NCI-H69 (cell line): Measurements from ENCODE around the gene TMC1.
"Not testable (repeated sequence)": the region's sequence is repeated elsewhere in the genome, so short reads cannot be mapped to it uniquely, and the experiment has no call there.

Experiments
- DNase-seq: peaks from one replicate; lab custom pipeline; 2025; lab: John Stamatoyannopoulos, UW

Gene TMC1

DNA sequence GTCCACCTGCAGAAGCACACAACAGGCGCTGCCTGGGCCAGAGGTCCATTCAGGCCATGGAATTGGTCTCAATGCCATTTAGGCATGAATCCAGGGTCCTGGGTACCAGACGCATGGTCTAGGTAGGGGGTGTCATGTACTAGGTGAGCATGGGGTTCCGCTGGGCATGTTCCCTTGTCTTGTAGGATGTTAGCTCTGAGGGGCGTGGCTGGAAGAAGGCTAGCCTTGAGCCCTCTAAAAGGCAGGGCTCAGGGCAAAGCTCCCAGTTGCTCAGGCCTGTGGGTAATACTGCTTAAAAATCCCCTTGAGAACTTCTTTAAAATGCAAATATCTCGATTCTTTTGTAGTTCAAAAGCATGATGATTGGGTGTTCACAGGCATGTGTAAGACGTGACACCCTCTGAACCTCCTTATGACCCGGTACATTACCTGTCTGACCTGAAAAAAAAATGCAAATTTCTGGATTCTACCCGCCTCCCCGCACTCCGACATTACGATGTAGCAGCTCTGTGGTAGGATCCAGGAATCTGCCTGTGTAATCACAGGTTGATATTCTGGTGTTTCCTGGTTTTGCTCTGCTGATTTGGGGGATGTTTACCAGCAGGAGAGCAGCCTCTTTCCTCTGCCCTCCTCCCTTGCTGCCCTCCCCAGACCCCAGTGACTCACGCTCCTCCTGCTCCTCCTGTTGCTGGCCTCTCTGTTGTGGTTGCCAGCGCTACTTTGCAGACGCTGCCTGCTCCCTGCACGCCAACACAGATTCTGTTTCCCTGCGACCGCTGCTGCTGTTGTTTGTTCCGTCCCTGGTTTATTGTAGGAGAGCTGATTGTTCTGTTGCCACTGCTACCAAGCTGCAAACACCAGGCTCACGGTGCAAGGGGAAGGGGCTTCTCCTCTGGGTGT is 5.7 kb downstream of the TMC1 start:
- DNase-seq, result peak; percentile 85

DNA sequence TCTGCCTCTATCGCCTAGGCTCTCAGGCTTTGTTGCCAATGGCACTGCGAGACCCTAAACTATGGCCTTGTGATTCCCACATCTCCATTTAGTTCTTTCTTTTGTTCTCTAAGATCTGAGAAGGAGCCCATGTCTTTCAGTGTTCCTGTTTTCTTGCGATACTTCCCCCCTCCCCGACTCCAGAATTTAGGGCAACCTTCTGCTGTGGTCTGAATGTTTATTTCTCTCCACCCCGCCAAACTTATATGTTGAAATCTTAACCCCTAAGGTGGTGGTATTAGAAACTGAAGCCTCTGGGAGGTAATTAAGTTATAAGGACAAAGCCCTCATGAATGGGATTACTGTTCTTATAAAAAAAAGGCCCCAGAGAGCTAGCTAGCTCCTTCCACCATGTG is 6.4 kb downstream of the TMC1 start:
- DNase-seq, result peak; percentile 40

DNA sequence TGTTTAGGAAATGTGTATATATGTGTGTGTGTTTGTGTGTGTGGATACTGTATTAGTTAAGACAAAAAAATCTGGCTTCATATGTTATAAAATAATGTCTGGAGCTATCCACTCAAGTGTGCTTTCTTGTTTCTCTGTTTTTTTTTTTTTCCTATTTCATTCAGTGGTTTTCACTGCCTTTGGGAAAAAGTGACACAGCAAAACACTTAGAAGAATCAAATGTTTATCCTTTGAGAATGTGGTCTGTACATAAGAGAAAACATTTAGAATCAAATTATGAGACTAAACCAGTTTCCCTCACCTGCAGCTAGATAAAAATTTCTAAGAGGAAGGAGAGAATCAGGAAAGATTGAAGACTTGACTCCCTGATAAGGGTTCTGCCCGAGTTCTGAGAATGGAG is 8.1 kb downstream of the TMC1 start:
- DNase-seq, result no peak

DNA sequence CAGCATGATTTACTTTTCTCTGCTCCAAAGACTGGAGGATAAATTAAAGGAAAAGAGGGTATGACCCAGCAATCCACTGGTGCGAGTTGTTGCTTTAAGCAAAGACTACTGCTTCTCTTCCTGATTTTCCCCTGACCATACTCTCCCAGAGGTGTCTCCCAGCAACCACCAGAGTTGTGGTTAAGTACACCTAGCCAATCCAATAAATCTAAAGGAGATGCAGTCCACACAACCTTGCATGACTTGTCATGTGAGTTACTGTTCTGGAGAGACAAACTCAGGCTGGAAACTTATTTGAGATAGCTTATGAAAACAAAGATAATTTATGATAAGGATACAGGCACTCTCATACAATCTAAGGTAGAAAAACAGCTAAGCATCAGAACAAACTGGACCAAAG is 11.9 kb downstream of the TMC1 start:
- peak; percentile 13 for DNase-seq

DNA sequence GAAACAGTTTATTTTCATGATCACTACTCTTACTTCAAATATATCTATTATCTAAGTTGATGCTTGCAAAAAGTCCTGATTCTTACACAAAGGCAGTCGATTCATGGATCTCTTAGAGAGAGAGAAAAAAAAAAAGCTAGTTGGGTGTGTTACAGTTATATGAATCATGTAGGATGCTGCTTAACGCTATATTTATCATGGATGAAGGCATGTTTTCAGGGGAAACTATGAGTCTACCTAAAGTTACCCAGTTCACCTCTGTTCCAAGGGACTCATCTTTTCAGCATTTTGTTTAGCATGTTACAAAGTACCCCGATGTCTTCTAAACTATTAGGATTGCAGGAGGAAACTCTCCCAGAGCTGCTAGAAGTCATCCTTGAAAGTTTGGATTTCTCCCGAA is 13.5 kb downstream of the TMC1 start:
- no peak for DNase-seq

DNA sequence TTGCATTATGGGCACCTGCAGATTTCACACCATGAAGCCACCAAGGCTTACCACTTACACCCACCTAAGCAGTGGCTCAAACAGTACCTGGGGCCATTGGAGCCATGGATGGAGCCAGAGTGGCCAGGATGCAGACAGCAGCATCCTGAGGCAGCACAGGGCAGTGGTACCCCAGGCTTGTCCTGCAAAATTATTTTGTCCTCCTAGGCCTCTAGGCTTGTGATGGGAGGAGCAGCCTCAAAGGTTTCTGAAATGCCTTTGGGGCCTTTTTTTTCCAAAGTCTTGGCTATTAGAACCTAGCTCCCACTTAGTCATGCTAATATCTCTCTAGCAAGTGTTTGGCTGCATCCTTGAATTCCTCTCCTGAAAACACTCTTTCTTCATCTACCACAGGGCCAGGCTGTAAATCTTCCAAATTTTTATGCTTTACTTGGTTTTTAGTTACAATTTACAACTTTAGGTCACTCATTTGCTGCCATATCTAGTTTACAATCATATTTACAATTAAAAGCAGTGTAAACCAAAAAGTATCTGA is 15.7 kb downstream of the TMC1 start:
- no peak for DNase-seq

DNA sequence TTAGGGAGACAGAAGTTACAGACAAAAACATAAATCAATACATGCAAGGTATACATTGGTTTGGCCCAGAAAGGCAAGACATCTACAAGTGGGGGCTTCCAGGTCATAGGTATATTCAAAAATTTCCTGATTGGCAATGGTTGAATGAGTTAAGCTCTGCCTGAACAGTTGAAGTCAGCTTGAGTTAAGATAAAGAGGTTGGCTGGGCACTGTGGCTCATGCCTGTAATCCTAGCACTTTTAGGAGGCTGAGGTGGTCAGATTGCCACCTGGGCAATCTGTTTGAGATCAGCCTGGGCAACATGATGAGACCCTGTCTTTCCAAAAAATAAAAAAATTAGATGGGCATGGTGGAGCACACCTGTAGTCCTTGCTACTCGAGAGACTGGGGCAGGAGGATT is 16.3 kb downstream of the TMC1 start:
- no peak for DNase-seq

DNA sequence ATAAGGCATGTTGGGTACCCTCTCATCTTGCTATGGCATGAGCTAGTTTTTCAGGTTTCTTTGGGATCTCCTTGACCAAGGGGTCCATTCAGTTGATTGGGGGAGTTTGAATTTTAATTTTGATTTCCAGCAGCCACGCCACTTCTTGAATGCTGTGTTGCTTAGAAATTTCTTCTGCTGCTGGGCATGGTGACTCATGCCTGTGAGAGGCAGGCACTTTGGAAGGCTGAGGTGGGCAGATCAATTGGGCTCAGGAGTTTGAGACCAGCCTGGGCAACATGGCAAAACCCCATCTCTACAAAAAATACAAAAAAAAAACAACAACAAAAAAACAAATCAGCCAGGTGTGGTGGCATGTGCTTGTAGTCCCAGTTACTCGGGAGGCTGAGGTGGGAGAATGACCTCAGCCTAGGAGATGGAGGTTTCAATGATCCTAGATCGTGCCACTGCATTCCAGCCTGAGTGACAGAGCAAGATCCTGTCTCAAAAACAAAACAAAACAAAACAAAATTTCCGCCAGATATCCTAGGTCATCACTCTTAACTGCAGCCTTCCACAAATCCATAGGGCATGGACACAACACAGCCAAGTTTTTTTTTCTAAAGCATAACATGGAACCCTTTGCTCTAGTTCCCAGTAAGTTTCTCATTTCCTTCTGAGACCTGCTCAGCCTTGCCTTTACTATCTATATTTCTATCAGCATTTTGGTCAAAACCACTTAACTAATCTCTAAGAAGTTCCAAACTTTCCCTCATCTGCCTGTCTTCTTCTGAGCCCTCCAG is 17.7 kb downstream of the TMC1 start:
- no peak for DNase-seq

DNA sequence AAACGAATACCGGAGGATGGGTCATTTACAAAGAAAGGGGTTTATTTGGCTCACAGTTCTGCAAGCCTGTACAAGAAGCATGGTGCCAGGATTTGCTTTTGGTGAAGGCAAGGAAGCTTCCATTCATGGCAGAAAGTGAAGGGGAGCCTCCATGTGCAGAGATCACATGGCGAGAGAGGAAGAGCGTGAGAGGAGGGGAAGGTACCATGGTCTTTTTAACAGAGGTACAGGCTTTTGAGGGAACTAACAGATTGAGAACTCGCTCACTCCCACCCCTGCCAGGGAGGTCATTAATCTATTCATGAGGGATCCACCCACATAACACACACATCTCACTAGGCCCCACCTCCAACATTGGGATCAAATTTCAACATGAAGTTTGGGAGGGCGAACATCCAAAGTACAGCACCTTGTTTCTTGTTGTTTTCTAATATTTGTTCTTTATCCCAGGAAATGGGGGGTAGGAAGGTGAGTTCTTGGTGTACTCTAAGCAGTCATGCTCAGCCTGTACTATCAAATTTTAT is 18.5 kb downstream of the TMC1 start:
- DNase-seq, result peak; percentile 57

DNA sequence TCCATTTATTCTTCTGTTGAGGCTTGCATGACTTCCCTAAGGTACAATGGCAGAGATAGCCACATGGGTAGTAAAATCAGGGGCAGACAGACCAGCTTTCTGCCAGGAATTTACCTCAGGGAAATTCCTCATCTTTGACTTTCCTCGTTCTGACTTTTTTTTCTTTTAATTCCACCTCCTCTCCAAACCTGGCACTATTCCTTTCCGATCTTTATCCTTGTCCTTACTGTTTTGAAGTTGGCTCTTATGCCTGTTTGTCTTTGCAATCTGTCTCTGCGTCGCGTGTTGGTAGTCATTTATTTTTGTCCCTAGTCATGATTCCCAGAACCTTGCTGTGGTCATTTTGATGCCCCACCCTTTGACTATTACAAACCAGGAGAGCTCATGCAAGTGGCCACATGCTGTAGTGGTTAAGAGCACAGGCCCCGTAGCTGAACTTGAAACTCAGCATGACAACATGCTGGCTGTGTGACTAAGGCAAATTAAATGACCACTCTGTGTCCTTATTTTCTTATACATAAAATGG is 19.0 kb downstream of the TMC1 start:
- no peak for DNase-seq

DNA sequence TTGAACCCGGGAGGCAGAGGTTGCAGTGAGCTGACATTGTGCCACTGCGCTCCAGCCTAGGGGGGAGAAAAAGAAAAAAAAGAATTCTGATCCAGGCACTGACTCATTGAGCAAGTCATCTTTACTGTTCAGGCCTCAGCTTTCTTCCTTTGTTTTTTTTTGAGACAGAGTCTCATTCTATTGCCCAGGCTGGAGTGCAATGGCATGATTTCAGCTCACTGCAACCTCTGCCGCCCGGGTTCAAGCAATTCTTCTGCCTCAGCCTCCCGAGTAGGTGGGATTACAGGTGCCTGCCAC is 21.1 kb downstream of the TMC1 start:
- not testable (repeated sequence) for DNase-seq

DNA sequence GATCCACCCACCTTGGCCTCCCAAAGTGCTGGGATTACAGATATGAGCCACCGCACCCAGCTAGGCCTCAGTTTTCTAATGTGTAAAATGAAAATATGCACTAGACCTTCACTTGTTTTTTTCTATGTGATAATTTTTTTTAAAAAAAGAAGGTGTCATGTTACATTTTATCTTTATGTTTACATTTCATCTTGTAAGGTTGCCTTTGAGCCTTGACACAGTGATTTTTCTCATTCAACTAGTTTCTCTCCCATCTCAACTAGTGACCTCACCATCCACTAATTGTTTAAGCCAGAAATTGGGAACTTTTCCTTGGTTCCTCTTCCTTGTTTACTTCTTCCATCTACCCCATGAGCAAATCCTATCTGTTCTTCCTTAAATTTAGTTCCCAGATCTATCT is 21.5 kb downstream of the TMC1 start:
- DNase-seq, result no peak

DNA sequence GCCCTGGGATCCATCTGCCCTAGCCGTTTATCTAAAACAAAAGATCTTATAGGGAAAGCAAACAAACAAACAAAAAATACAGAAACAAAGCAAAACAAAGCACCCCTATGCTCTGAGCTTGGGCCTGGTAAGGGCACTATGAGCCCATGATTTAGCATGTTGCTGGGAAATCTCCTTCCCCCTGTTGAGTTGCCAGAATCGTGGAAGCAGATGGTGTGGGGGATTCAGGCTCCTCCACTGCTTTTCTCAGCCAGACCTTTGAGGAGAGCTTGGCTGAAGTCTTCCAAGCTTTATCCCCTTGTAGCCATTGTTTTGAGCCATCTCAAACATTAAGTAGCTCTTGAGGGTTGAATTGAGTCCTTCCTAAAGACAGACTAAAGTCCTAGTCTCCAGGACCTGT is 29.9 kb downstream of the TMC1 start:
- DNase-seq, result peak; percentile 6

DNA sequence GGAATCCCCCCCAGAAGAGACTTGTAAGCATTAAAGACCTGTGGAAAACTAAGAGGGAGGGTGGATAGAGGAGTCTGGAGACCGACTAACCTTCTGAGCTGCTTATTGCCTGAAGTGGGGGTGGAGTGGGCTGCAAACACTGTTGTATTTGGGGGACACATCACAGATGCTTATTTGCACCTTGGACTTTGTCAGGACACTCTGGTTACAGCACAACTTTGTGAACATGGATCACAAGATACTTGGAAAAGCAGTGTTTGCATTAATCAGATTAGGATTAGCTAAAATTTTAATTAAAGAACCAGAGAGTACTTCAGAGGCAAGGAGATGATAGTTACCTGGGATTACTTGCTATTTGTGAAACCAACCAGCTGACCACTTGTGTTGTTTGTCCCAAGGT is 30.9 kb downstream of the TMC1 start:
- DNase-seq, result no peak

DNA sequence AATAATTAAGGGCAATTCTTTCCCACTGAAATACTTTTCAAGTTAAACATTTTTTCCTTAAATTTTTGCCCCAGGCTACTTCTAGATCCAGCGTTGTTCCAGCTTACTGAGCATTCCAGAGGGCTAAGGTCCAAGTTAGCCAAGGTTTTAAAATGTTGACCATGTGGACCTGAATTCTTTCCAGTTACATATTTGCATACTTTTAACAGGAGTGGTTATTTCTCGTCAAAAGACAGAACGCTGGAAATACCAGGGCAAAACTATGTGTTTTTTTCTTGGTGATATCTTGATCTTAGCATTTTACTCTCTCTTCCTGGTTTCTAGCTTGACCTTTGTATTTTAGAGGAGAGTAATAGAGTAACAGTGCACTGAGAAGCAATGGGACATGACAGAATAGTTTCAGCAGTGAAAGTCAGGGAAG is 32.8 kb downstream of the TMC1 start:
- no peak for DNase-seq

DNA sequence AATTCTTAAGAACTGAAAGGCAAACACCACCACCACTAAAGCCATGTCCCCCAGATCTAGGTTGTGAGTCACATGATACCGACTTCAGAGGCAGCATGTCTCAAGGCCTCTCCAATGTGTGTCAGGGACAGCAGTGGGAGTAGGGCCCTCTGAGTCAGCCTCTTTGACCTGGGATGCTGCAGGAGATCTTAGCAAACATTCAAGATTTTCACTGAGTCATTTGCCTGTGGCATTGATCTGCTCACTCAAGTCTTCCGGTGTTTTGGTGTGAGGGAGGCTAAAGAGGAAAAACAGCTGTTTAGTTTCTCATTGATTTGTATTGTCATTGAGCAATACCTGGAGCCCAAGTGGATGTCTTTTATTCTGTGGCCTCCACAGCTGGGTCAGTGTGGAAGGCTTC is 36.1 kb downstream of the TMC1 start:
- no peak for DNase-seq

DNA sequence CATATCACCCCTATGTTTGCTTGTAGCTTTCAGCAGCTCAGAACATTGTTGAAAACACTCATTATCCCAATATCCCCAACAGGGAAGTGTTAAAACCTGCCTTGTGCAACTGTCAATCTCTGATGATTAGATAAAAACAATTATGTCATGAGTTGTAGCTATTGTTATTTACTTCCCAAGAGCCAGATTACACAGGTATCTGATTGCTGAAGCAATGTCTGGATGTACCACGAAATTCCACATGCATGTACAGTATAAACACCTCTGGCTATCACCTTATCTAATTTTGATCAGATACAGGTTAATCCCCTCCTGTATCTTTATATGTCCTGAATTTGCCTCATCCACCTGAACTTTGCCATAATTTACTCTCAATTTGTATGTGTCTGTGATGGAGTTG is 38.7 kb downstream of the TMC1 start:
- DNase-seq, result no peak

DNA sequence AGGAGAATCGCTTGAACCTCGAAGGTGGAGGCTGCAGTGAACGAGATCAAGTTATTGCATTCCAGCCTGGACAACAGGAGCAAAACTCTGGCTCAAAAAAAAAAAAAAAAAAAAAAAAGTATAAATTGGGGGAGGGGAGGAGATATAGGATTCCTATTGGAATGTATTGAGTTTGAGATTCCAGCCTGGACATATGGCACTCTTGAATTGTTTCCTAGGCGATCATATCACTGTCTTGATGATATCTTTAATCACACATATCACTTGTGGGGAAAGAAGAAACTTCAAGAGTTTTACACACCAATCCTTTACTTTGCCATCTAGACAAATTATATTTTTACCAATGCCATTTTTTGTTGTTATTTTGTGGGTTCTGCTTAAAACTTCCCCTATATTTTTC is 42.4 kb downstream of the TMC1 start:
- DNase-seq, result peak; percentile 8

DNA sequence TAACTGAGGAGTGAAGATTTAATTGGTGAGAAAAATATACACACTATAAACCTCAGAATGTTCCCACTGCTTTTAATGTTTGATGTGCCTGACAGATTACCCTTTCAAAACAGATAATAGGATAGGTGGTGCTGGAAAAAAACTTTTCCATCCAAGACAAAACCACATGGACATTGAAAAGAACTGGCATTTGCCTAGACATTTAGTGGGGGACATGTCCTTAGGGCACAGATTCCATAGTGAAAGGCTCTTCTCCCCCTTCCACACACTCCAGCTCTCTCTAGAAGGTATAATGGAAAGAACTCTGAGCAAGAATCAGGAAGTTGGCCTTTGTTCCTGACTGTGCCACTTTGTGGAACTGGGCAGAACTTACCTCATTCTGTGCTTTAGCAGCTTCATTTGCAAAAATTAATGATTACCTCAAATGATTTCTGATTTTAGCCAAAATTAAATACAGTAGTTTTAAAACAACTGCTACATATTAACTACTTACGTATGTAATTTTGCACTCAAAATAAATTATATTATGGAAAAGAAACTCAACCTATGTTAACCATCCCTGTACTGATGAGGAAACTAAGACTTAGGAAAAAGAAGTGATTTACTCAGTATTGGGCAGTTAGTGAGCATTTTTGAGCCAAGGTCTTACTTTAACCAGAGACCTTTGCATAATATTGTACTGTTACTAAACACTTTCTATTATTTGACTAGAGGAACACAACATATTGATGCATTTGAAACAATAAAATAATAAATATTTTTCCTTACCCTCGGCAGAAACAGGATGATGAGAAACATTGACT is 43.3 kb downstream of the TMC1 start:
- peak; percentile 80 for DNase-seq

DNA sequence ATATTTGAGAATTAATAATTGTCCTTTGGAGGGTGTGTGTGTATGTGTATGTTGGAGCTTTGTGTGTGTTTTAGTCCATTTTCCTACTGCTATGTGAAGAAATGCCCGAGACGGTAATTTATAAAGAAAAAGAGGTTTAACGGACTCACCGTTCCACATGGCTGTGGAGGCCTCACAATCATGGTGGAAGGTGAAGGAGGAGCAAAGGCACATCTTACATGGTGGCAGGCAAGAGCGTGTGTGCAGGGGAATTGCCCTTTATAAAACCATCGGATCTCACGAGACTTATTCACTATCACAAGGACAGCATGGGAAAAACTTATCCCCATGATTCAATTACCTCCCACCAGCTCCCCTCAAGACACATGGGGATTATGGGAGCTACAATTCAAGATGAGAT is 44.1 kb downstream of the TMC1 start:
- DNase-seq, result no peak

DNA sequence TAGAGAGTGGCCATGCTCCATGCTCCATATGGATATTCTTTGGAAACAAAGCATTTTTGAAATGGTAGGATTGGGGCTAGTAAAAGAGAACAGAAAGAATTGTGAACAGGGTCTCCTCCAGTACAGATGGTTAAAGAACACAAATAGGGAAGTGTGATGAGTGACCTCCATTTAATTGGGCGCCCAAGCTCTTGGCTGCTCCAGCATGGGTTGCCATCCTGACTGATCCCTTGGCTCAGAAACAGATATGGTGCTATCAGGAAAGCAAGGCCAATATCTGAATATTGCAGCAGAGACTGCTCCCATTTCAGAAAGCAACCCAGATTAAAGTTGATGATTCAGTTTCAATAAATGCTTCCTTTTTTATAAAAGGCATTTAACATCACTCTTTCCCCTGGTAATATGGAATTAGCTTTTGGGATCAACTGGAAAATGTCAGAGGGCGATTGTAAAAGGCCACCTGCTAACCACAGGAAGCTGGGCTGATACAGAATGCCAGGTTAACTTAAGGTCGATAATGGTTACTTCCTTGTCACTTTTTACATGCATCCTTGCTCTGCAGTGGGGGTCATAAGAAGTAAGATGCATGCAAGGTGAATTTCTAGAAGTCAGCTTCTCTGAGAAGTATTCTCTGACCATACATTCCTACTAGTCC is 52.9 kb downstream of the TMC1 start:
- DNase-seq, result no peak
